Measurements from ENCODE around the gene TRPM4.

The TRPM4 gene

DNA sequence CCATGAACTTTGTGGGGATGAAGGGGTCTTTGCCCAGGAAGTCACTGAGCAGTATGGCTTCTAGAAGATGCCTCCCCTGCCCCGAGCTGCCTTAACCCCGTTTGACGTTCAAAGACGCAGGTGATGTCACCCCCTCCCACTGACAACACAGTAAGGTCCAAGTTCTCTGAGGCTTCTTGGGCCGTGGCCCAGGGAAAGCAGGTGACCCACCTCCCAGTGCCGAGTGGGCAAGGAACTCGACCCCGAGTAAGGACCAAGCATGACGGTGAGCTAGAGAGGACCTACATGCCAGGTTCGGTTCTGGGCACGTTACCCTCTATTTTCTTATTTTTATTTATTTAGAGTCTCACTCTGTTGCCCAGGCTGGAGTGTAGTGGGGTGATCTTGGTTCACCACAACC is 86.1 kb downstream of the TRPM4 start:
- no peak for DNase-seq

GRCh38 chr19:49244256-49244655 is 86.7 kb downstream of the TRPM4 start:
- no peak for DNase-seq

DNA sequence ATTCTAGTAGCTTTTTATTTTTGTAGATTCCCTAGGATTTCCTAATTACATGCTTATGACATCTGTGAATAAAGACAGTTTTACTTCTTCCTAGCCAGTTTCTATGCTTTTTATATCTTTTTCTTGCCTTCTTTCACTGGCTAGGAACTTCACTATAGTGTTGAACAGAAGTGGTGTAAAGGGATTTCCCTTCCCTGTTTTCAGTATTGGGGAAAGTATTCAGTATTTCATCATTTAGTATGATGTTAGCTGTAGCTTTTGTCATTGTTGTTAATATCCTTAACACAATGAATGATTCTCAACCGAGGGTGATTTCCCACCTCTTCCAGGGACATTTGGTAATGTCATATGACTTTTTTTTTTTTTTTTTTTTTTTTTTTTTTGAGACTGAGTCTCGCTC is 90.1 kb downstream of the TRPM4 start:
- DNase-seq: no peak

- DNase-seq: no peak
Observed at GRCh38 chr19:49249933-49250332, 92.3 kb downstream of the TRPM4 start.

DNA sequence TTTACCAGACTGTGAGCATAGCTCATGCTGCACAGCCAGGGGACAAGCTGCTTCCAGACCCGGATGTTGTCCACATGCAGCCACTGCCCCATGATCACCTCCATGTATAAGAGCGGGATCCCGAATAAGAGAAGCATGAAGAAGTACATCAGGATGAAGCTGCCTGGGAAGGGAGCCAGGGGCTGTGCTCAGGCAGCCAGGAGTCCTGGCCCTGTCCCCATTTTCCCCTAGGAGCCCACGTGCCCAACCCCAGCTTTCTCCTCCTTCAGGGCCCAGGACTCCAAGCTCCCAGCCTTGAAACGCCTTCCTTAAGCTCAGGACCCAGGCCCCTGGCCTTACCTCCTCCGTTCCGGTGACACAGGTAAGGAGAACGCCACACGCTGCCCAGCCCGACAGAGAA is 98.1 kb downstream of the TRPM4 start:
- no peak for DNase-seq

GRCh38 chr19:49256691-49257090 is 99.1 kb downstream of the TRPM4 start:
- DNase-seq: no peak
